SH-SY5Y (cell line): ENCODE data around the gene YBEY.

Source experiments
- GATA2 ChIP-seq: IDR thresholded peaks from 2 replicates; pipeline ENCODE4 v1.6.1; 2011; ENCODE audit warnings: mild to moderate bottlenecking, low read depth, low read length
- GATA3 ChIP-seq: IDR thresholded peaks from 2 replicates; pipeline ENCODE4 v1.6.1; 2011; ENCODE audit warnings: low read depth, mild to moderate bottlenecking, low read length, moderate library complexity

DNA sequence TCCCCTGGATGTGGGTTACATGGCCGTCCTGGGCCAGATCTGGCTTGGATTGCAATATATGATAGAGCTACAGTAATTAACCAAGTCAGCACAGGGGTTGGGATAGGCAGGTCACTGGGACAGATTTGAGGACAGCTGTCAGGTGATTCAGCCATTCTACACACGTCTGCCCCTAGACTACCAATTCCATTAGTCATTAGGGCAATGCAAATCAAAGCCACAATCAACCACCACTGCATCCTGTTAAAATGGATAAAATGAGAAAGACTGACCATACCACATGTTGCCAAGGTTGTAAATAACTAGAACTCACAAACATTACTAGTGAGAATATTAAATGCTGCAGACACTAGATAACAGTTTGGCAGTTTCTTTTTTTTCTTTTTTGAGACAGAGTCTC is 21.5 kb downstream of the YBEY start:
- TF ChIP-seq GATA3, result no peak
- TF ChIP-seq GATA2, result no peak
